ACC112 (cell line): Measurements from ENCODE around the gene SND1.

ENCODE experiments used
- H2AFZ ChIP-seq: fragments of 200-600 bp; sonication (generic); one replicate; pipeline ENCODE4 v1.6.0; 2017; ENCODE audit warnings: antibody characterized with exemption, low read length; ENCODE audit not compliant: unreplicated experiment
- H3K27ac ChIP-seq: fragments of 200-600 bp; sonication (generic); 2 replicates; pipeline ENCODE4 v1.5.1; 2014; ENCODE audit warnings: low read depth, mild to moderate bottlenecking, antibody characterized with exemption, low read length, moderate library complexity
- H3K27me3 ChIP-seq: fragments of 200-600 bp; sonication (generic); 2 replicates; pipeline ENCODE4 v1.6.1; 2014; ENCODE audit warnings: mild to moderate bottlenecking, antibody characterized with exemption, low read length, moderate library complexity, mixed read lengths; ENCODE audit not compliant: insufficient read depth
- H3K36me3 ChIP-seq: fragments of 200-600 bp; sonication (generic); 2 replicates; pipeline ENCODE4 v1.6.1; 2016; ENCODE audit warnings: mild to moderate bottlenecking, antibody characterized with exemption, low read length, moderate library complexity, mixed read lengths; ENCODE audit not compliant: insufficient read depth
- H3K4me1 ChIP-seq: fragments of 200-600 bp; sonication (generic); one replicate; pipeline ENCODE4 v1.6.1; 2016; ENCODE audit warnings: low read length, mixed read lengths; ENCODE audit not compliant: insufficient read depth, unreplicated experiment, control insufficient read depth
- H3K4me3 ChIP-seq: fragments of 200-600 bp; sonication (generic); 2 replicates; pipeline ENCODE4 v1.5.1; 2014; ENCODE audit warnings: mild to moderate bottlenecking, low read depth, low read length
- H3K79me2 ChIP-seq: fragments of 200-600 bp; sonication (generic); one replicate; pipeline ENCODE4 v1.6.0; 2016; ENCODE audit warnings: low read length; ENCODE audit not compliant: control insufficient read depth, unreplicated experiment, insufficient read depth

The SND1 gene

GRCh38 chr7:128039544-128039953 is 387.6 kb downstream of the SND1 start:
- H3K27me3 ChIP-seq, result no peaks in the 10 kb centered on the region
- H3K36me3 ChIP-seq, result no peaks in the 10 kb centered on the region
- H3K27ac ChIP-seq, result no peak overlapping the region
- peaks cover 12% of the 10 kb centered on the region for H3K4me1 ChIP-seq
- no peak overlapping the region for H2AFZ ChIP-seq
- no peak overlapping the region for H3K4me3 ChIP-seq
- no peaks in the 10 kb centered on the region for H3K79me2 ChIP-seq

- H3K36me3 ChIP-seq, result no peaks in the 10 kb centered on the region
- H3K4me1 ChIP-seq, result peaks cover 12% of the 10 kb centered on the region
- no peak overlapping the region for H2AFZ ChIP-seq
- H3K27ac ChIP-seq, result no peak overlapping the region
- H3K4me3 ChIP-seq, result no peak overlapping the region
- H3K79me2 ChIP-seq, result no peaks in the 10 kb centered on the region
- no peaks in the 10 kb centered on the region for H3K27me3 ChIP-seq
These were observed 388.2 kb downstream of the SND1 start for GRCh38 chr7:128040205-128040604.

- Histone ChIP-seq H2AFZ (no peak overlapping the region), H3K4me3 (no peak overlapping the region), H3K36me3 (no peaks in the 10 kb centered on the region), H3K27me3 (no peaks in the 10 kb centered on the region), H3K4me1 (peaks cover 17% of the 10 kb centered on the region), H3K27ac (no peak overlapping the region), H3K79me2 (no peaks in the 10 kb centered on the region)
These were observed 389.2 kb downstream of the SND1 start for GRCh38 chr7:128041203-128041602.

GRCh38 chr7:128042012-128042411 is 390.0 kb downstream of the SND1 start:
- Histone ChIP-seq H3K4me1 (peaks cover 17% of the 10 kb centered on the region), H3K27me3 (no peaks in the 10 kb centered on the region), H3K79me2 (no peaks in the 10 kb centered on the region), H3K27ac (no peak overlapping the region), H3K4me3 (no peak overlapping the region), H3K36me3 (no peaks in the 10 kb centered on the region), H2AFZ (no peak overlapping the region)

GRCh38 chr7:128044064-128044463 is 392.1 kb downstream of the SND1 start:
- peaks cover under 1% of the 10 kb centered on the region for H3K79me2 ChIP-seq
- no peaks in the 10 kb centered on the region for H3K27me3 ChIP-seq
- H3K4me1 ChIP-seq, result peaks cover 17% of the 10 kb centered on the region
- H3K36me3 ChIP-seq, result no peaks in the 10 kb centered on the region
- no peak overlapping the region for H3K27ac ChIP-seq
- H2AFZ ChIP-seq, result no peak overlapping the region
- H3K4me3 ChIP-seq, result no peak overlapping the region

- H3K4me1 ChIP-seq, result peaks cover 17% of the 10 kb centered on the region
- no peak overlapping the region for H3K4me3 ChIP-seq
- H3K27ac ChIP-seq, result no peak overlapping the region
- H3K27me3 ChIP-seq, result no peaks in the 10 kb centered on the region
- no peak overlapping the region for H2AFZ ChIP-seq
- H3K79me2 ChIP-seq, result peaks cover 5% of the 10 kb centered on the region
- H3K36me3 ChIP-seq, result no peaks in the 10 kb centered on the region
These were observed 393.2 kb downstream of the SND1 start for GRCh38 chr7:128045158-128045557.

- no peaks in the 10 kb centered on the region for H3K27me3 ChIP-seq
- H3K4me1 ChIP-seq, result peaks cover 15% of the 10 kb centered on the region
- no peak overlapping the region for H3K4me3 ChIP-seq
These were observed 393.8 kb downstream of the SND1 start for GRCh38 chr7:128045766-128046165.

GRCh38 chr7:128052404-128052803 is 400.4 kb downstream of the SND1 start:
- Histone ChIP-seq H3K79me2 (peaks cover 5% of the 10 kb centered on the region), H3K4me3 (no peak overlapping the region), H2AFZ (no peak overlapping the region), H3K36me3 (no peaks in the 10 kb centered on the region), H3K27me3 (no peaks in the 10 kb centered on the region), H3K27ac (no peak overlapping the region), H3K4me1 (peaks cover 22% of the 10 kb centered on the region)

More at GRCh38 chr7:128045766-128046165, 393.8 kb downstream of the SND1 start:
- Histone ChIP-seq H2AFZ (no peak overlapping the region), H3K79me2 (peaks cover 5% of the 10 kb centered on the region), H3K27ac (no peak overlapping the region), H3K36me3 (no peaks in the 10 kb centered on the region)

GRCh38 chr7:128053023-128053422 is 401.0 kb downstream of the SND1 start:
- Histone ChIP-seq H3K27ac (no peak overlapping the region), H3K79me2 (peaks cover 5% of the 10 kb centered on the region), H2AFZ (no peak overlapping the region), H3K27me3 (no peaks in the 10 kb centered on the region), H3K36me3 (no peaks in the 10 kb centered on the region), H3K4me1 (peaks cover 22% of the 10 kb centered on the region), H3K4me3 (no peak overlapping the region)

GRCh38 chr7:128053991-128054390 is 402.0 kb downstream of the SND1 start:
- no peak overlapping the region for H3K4me3 ChIP-seq
- H3K27ac ChIP-seq, result no peak overlapping the region
- H3K79me2 ChIP-seq, result peaks cover 5% of the 10 kb centered on the region
- no peak overlapping the region for H2AFZ ChIP-seq
- H3K4me1 ChIP-seq, result peaks cover 22% of the 10 kb centered on the region
- no peaks in the 10 kb centered on the region for H3K27me3 ChIP-seq
- H3K36me3 ChIP-seq, result no peaks in the 10 kb centered on the region

- H3K4me1 ChIP-seq, result peaks cover 22% of the 10 kb centered on the region
- no peak overlapping the region for H3K27ac ChIP-seq
- no peaks in the 10 kb centered on the region for H3K27me3 ChIP-seq
- no peak overlapping the region for H2AFZ ChIP-seq
- H3K36me3 ChIP-seq, result no peaks in the 10 kb centered on the region
- H3K4me3 ChIP-seq, result no peak overlapping the region
- no peaks in the 10 kb centered on the region for H3K79me2 ChIP-seq
These were observed 402.5 kb downstream of the SND1 start for GRCh38 chr7:128054511-128054910.
